GM15510 (cell line): ENCODE data around the gene CPNE2.

Experiments used
- POLR2A ChIP-seq: IDR thresholded peaks from 3 replicates; pipeline ENCODE4 v1.6.1; 2011; ENCODE audit warnings: borderline replicate concordance; ENCODE audit not compliant: insufficient read length; ENCODE audit errors: extremely low read depth

CPNE2 gene

DNA sequence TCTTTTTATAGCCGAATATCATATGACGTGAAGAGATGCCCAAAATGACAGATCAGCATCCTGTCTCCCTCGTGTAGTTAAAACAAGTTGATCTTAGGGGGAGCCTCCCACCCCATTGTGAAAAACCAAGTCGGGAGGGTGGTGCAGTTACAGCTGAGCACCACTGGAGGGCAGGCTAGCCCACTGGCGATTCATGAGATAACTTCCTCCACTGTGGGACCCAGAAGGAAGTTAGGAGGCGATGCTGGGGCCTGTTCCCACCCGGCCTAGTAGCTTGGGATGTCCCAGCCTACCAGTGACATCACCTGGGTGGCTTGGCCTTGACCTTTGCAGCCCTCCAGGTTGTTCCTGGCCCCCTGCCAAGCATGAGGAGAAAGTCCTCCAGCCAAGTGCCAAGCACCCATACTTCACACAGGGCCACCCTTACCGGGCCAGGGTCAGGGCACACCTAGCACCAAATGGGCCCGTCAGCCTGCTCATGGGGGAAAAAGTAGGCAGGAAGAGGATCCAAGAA is 8.1 kb upstream of the CPNE2 start:
- TF ChIP-seq POLR2A: no peak

DNA sequence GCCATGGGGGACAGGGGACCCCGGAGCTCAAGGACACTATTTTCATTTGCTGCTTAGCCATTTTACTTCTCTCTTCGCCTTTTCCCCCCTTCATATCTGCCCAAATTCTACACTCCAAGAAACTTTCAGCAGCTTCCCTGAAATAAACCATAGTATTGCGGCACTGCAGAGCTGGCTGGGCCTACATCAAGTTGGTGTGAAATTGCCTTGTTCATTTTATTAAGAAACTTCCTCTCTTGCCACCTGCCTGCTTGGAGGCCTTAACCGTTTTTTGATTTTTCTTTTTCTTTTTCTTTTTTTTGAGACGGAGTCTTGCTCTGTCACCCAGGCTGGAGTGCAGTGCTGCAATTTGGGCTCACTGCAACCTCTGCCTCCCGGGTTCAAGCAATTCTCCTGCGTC is 7.4 kb upstream of the CPNE2 start:
- no peak for TF ChIP-seq POLR2A

DNA sequence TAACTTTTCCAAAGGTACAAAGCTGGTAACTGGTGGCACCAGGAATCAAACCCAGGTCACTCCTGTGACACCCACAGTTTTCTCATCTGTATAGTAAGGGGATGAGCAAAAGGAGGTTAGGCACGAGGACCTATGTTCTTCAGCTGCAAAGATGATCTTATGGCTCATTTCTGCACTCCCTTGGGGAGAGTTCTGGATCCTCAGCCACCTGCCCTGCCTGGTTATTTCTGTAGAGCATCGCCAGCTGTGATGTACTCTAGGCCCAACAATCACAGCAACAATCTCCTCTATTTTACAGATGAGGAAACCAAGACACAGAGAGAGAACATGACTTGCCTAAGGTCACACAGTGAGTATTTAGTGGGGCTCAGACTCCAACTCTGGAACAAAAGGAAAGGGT is 5.4 kb upstream of the CPNE2 start:
- TF ChIP-seq POLR2A: no peak

DNA sequence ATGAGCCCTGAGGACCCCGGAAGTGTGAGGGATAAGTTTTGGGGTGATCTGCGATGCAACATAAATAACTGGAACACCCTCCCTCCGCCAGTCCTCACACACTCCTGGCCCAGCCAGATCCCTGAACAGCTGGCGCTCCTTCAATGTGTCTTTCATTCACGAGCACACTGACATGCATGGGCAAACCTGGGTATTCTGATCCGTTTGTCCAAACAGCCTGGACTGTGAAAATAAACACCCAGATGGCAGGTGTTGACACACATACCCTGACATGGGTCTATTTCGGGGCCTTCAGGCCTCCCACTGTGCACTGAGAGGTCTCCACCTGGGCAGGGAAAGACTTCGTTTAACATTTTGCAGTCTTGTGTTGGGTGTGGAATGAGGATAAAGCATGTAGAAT is 3.0 kb upstream of the CPNE2 start:
- no peak for TF ChIP-seq POLR2A

DNA sequence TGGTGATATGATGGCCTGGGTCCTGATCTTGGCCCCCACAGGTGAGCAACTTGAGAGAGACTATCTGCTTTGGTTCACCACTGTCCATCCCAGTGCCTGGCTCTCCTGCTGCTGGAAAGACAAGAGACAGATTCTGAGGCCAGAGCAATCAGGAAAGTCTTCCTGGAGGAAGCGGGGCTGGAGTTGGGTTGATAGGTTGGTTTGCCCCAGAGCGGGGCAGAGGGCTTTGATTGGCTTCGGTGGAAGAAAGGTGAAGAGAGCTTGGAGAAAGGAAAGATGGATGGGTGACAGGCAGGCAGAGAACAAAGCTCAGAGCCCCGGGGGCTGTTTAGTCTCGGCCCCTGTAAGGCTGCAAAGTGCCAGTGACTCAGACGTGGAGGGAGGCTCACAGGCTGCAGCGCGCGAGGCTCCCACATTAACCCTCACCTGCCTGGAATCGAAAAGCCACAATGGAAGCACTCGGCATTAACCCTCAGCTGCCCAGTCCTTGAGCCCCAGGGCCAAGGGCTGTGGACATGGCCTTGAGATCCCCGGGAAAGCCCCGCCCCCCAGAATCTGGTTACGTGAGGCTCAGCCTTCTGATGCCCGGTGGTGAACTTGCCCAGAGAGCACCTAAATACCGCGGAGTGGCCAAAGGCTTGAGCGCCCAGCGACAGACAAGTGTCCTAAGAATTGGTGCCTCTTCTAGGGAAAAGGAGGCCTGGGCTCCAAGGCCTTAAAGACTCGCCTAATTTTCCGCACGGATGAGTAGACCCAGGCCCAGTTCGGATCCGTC is 996 bp upstream of the CPNE2 start:
- no peak for TF ChIP-seq POLR2A

DNA sequence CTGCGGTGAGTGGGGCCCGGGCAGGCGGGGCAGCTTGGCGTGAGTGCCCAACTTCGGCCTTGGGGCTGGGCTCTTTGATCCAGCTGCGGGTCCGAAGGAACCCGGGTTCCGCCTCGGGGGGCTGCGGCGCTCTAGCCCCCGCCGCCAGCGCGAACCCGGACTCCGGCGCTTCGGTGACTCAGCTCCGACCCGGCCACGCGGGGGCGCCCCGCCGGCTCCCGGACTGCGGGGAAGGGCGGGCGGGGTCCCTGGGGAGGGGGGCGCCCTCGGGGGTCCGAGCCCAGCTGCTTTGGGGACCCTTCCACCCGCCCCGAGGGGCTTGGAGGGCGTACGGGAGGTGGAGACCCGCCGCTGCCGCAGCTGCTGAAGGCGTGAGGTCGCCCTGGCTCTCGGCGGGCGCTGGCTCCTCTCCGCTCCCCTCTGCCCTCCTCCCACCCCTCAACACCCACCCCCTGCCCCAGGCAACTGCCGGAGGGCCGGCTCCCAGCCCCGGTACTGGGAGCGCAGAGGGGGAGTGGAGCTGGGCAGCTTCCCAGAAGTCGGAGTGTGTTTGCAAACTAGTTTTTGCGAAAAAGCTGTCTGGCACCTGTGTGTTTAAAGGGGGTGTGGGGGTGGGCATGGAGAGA is 516 bp downstream of the CPNE2 start:
- TF ChIP-seq POLR2A: no peak

DNA sequence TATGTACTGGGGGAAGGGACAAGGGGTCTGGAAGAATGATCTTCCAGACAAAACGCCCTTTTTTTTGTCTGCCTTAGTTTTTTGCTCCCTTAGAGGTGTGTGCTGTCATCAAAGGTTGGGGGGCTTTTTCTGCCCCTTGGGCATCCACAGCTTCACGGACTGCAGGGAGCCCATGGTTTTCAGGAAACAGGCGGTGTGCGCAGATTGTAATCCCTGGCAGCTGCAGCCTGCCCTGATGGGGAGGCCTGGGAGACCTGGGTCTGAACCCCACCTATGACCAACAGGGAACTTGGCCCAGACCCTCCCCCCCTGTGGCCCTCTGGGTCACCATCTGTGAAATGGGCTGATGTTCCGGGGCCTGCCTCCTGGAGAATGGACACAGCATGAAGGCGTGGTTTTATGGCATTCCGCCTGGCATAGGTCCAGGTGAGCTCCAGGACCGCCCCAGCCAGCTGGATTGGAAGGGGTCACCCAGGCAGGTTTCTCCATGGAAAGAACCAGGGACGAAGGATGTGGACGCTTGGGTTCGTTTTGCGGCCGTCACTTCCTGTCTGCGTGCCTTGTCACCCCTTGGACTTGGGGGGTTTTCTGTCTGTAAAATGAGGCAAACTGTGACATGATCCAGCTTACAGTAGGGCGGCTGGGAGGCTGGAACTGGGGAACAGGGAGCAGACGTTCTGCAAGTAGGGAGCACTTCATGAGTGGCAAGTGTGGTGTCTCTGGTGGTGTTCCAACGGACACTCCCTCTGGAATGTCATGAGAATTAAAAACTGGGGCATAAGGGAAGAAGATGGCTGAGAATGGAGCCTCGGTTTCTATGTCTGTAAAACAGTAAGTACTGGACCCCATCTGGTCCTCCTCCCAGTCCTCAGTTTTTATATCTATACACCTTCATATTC is 1.5 kb downstream of the CPNE2 start:
- no peak for TF ChIP-seq POLR2A

DNA sequence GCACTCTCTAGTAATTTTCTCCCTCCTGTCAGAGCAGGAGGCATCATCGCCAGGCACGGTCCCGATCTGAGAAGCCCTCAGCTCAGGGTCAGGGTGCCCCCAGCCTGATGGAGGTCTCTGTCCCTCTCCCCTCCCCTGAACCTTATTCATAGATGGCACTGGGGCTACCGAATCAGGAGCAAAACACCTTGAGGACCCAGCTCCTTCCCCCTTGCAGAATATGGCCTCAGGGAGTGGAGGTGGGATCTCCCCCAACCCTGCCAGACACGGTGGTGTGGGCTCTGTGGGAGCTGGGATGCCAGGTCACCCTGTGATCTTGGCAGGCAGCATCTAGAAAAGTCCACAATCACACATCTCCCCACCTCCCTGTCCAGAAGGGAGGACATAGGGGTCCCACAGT is 2.5 kb downstream of the CPNE2 start:
- no peak for TF ChIP-seq POLR2A

DNA sequence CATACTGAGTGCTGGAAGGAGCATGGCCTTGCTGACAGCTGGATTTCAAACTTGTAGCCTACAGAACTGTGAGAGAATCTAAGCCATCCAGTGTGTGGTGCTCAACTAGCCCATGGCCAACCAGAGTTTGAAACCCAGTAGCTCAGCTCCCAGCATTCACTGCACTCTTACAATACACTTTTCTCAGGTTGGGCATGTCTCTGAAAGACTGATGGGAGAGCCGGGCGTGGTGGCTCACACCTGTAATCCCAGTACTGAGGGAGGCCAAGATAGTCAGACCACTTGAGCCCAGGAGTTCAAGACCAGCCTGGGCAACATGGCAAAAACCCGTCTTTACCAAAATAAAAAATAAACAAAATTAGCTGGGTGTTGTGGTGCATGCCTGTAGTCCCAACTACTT is 3.8 kb downstream of the CPNE2 start:
- no peak for TF ChIP-seq POLR2A

DNA sequence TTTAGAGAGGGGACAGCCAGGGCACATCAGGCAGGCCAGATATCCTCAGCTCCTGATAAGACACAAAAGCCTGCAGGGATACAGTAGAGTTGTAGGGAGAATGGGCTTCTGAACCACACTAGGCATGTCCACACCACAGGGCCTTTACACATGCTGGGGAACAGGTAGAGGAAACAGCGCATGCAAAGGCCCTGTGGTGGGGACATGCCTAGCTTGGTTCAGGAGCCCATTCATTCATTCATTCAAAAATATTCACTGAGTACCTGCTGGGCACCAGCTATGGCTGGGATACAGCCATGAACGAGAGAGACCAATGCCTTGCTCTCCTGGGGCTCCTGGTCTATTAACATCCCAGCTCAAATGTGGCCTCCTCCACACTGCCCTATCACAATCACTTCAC is 4.4 kb downstream of the CPNE2 start:
- no peak for TF ChIP-seq POLR2A

DNA sequence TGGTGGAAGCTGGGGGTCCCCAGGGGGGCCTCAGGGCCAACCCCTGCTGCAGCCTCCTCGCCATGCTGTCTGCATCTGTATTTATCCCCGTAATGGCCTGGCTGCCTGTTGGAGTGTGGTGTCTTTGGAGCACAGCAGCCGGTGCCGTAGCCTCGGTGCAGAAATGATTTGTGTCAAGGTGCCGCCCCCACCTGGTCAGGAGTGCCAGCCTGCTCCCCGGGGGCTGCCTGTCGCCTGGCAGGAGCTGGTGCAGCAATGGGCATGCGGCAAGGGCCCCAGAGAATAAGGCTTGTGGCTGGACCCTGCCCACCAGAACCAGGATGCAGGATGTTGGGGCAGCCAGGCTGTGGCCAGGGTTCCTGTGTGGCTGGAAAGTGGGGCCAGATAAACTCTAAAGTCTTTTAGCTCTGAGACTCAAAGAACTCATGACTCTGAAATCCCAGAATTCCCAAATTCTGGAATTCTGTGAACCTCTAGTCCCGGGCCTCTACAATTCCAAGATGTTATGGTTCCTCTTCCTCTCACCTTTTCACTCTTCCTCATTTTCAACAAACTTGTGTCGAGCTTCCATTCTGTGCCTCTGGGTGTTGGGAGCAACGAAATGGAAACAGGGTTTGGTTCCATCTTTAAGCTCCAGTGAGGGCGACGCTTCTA is 5.9 kb downstream of the CPNE2 start:
- TF ChIP-seq POLR2A: no peak

DNA sequence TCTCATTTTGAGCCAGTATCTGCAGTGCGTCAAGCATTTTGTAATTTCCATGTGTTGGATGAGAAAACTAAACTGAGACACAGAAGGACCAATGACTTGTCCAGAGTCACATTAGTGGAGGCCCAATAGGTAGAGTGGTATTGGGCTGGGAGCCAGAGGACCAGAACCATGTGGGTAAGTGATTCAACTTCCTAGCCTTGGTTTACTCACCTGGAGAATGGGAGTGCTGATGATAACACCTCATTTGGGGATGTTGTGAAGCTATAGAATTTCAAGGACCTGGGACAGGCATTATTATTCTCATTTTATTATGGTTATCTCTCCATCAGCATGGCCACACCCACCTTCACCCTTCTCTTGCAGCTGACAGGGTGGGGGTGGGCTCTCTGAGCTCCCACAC is 8.1 kb downstream of the CPNE2 start:
- TF ChIP-seq POLR2A: no peak

DNA sequence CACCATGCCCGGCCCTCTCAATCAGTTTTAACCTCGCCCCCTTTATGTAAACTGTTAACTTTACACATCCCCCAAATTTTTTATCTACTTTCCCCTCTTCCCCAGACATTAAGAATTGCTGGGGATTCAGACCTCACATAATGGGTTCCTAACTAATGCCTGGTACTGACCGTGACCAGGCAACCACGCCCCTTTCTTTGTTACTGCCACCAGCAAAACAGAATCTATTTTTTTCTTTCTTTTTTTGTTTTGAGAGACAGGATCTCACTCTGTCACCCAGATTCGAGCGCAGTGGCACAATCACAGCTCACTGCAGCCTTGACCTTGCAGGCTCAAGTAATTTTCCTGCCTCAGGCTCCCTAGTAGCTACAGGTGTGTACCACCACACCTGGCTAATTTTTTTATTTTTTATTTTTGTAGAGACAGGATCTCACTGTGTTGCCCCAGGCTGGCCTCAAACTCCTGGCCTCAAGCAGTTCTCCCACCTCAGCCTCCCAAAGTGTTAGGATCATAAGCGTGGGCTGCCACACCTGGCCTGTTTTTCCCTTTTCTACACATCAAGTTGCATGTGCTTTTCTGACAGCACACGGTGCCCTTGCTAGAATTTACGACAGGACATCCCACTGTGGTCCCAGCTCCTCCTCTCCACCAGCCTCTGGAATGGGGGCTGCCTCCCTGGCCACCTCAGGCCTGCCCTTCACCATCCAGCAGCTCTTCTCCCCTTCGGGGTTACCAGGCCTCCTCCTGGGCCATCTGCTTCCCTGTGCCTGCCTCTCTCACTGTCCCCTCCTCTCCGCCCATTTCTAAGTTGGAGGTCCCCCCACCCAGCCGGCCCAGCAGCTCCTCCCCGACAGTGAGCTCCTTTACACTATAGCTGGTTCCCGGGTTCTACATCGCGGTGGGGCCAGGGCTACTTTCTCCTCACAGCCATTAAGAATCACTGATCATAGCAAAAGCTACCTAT is 10.8 kb downstream of the CPNE2 start:
- TF ChIP-seq POLR2A: no peak

DNA sequence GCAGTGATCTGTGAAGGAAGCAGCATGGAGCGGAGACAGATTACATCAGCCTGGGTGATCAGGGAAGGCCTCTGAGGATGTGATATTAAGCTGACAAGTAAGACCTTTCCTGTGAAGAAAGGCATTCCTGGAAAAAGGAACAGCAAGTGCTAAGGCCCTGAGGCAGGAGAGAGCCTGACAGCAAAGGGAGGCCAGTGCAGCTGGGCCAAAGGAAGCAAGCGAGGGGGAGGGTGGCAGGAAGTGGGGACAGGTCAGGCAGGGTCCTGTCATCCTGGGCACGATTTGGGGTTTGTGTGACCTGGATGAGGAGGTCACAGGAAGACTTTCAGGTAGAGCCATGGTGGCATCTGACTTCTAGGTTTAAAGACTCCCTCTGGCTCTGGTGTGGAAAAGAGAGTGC is 12.3 kb downstream of the CPNE2 start:
- TF ChIP-seq POLR2A: no peak
